NCI-H345 (cell line): ENCODE data around the gene CDKAL1.
"Not testable (repeated sequence)": the region's sequence is repeated elsewhere in the genome, so short reads cannot be mapped to it uniquely, and the experiment has no call there.

Experiments
- DNase-seq: peaks from one replicate; lab custom pipeline; 2025; lab: John Stamatoyannopoulos, UW

The CDKAL1 gene

DNA sequence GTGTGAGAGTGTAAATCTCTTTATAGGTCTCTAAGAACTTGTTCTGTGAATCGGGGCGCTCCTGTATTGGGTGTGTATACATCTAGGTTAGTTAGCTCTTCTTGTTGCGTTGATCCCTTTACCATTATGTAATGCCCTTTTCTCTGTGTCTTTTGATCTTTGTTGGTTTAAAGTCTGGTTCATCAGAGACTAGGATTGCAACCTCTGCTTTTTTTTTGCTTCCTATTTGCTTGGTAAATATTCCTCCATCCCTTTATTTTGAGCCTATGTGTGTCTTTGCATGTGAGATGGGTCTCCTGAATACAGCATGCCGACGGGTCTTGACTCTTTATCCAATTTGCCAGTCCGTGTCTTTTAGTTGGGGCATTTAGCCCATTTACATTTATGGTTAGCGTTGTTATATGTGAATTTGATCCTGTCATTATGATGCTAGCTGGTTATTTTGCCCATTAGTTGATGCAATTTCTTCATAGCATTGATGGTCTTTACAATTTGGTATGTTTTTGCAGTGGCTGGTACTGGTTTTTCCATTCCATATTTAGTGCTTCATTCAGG lies 60.1 kb downstream of the CDKAL1 start:
- not testable (repeated sequence) for DNase-seq

GRCh38 chr6:20599302-20600051 lies 65.2 kb downstream of the CDKAL1 start:
- no peak for DNase-seq

- DNase-seq: no peak
Measured at GRCh38 chr6:20600831-20601230, 66.6 kb downstream of the CDKAL1 start.

DNA sequence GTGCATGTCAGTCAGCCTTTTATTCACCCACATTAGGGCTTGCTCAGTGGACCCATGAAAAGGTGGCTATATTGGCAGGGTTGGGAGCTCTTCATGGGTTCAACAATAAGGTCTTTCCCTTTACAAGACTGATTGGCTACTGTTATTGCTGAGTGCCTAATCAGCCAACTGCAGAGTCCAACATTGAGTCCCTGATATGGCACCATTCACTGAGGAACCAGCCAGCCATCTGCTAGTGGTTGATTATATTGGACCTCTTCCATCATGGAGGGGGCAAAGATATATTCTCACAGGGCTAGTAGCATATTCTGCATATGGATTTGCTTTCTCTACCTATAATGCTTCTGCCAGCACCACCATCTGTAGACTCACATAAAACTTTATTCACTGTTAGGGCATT lies 69.9 kb downstream of the CDKAL1 start:
- DNase-seq: no peak

- no peak for DNase-seq
Measured at GRCh38 chr6:20605061-20605460, 70.8 kb downstream of the CDKAL1 start.

- DNase-seq: no peak
Measured at GRCh38 chr6:20605581-20605980, 71.3 kb downstream of the CDKAL1 start.

GRCh38 chr6:20606831-20607230 lies 72.6 kb downstream of the CDKAL1 start:
- DNase-seq: no peak

GRCh38 chr6:20608356-20608755 lies 74.1 kb downstream of the CDKAL1 start:
- no peak for DNase-seq

- no peak for DNase-seq
Measured at GRCh38 chr6:20608905-20609304, 74.6 kb downstream of the CDKAL1 start.

- DNase-seq: not testable (repeated sequence)
Measured at GRCh38 chr6:20609924-20610323, 75.7 kb downstream of the CDKAL1 start.

DNA sequence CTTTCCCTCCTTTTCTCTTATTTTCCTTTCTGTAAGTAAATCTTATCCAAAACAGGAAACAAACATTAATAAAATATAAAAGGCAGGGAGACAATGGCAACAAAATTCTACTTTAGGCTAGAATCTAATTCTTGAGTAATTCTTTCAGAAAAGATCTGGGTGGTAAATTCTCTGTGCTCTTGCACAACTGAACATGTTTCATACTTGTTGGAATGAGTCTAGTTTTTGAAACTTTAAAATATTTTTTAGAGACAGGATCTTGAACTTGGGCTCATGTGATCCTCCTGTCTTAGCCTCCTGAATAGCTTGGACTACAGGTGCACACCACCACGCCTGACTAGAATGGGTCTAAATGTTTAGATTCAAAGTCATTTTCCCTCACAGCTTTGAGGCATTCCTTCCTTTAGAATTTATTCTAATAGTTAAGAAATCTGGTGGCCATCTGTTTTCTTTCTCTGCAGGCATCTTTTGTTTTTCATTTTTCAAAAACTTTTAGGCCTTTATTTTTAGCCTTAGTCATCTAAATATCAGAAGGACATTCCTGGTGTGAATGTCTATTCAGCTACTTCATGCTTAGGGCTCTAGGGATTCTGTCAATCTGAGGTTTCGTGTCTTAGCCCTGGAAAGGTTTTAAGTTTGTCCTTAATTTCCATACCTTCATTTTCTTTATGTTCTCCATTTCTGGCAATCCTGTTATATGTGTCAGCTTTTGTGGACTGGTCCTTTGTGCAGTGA lies 76.5 kb downstream of the CDKAL1 start:
- no peak for DNase-seq

DNA sequence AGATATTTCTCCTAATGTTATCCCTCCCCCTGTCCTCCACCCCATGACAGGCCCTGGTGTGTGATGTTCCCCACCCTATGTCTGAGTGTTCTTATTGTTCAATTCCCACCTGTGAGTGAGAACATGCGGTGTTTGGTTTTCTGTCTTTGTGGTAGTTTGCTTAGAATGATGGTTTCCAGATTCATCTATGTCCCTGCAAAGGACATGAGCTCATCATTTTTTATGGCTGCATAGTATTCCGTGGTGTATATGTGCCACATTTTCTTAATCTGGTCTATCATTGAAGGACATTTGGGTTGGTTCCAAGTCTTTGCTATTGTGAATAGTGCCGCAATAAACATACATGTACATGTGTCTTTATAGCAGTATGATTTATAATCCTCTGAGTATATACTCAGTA lies 83.3 kb downstream of the CDKAL1 start:
- not testable (repeated sequence) for DNase-seq

GRCh38 chr6:20620043-20620442 lies 85.8 kb downstream of the CDKAL1 start:
- DNase-seq: no peak

GRCh38 chr6:20623761-20624160 lies 89.5 kb downstream of the CDKAL1 start:
- DNase-seq: no peak

- no peak for DNase-seq
Measured at GRCh38 chr6:20626165-20626564, 91.9 kb downstream of the CDKAL1 start.

GRCh38 chr6:20629509-20629908 lies 95.3 kb downstream of the CDKAL1 start:
- DNase-seq: no peak

DNA sequence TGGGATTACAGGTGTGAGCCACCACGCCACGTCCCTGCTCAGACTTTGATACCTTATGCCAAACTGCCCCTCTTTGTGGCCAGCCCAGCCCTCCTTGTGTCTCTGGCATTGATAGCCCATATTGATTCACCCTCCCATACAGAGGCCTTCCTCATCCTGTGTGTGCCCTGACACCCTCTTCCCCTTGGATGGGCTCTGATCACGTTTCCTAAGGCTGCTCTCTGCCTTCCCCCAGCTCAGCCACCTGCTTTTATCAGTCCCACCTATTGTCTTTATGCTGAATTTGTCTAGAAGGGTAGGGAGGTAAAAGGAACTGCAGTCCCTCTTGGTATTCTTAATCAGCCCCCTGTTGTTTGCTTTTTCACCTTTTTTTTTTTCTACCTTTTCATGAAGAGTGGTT lies 95.9 kb downstream of the CDKAL1 start:
- DNase-seq: no peak

DNA sequence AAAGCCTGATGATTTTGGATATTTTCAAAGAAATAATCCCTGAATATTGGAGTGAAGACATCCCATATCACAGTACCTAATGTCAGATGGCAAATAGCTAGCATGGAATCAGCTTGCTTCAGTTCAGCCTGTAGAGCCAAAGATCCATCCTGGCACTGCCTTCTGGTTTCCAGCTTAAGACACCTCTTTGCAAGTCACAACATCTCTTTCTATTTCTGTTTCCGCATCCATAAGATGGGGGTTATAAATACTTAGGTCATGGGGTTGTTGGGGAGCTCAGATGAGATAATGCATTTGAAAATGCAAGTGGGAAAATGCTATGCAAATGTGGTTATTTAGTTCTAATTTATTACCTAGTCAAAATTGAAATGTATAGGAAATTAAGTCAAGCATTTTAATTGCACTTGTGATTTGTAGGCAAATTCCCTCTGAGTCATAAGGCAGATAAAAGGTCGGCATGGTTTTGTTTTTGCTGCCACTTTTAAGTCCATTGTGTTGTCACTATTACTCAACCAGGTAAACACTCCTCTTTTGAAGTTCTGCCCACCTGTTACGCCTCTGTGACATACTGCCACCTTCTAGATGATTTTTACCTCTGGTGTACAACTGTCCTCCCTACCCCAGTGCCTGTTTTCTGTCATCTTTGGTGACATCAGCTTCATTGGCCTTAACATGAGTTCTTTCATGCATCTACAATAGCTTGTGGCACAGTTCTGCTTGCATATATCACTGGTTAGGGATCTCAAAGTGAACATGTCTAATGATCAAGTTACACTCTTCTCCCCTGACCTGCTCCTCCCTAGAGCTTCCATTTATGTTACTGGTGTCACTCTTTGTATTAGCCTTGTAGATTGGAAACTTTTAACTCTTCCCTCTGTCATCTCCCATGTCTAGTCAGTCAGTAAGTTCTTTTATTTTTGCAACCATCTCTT lies 96.6 kb downstream of the CDKAL1 start:
- peak; percentile 91 for DNase-seq

- DNase-seq: peak; percentile 15
Measured at GRCh38 chr6:20631549-20631924, 97.3 kb downstream of the CDKAL1 start.

DNA sequence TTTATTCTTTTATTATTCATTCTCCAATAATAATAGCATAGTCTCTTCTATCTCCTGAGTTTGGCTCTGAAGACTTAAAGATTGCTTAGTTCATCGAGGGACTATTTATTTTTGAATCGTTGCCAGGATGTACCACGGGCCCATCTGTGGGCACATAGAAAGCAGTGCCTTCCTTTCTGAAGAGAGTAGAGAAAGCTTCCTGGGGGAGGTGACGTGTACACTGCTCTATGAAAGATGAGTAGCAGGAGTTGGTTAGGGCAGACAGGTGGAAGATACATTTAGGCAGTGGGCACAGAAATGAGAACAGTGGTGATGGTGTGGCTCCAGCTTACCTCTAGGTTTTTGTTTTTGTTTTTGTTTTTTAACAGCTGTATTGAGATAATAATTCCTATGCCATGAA lies 98.4 kb downstream of the CDKAL1 start:
- DNase-seq: no peak

DNA sequence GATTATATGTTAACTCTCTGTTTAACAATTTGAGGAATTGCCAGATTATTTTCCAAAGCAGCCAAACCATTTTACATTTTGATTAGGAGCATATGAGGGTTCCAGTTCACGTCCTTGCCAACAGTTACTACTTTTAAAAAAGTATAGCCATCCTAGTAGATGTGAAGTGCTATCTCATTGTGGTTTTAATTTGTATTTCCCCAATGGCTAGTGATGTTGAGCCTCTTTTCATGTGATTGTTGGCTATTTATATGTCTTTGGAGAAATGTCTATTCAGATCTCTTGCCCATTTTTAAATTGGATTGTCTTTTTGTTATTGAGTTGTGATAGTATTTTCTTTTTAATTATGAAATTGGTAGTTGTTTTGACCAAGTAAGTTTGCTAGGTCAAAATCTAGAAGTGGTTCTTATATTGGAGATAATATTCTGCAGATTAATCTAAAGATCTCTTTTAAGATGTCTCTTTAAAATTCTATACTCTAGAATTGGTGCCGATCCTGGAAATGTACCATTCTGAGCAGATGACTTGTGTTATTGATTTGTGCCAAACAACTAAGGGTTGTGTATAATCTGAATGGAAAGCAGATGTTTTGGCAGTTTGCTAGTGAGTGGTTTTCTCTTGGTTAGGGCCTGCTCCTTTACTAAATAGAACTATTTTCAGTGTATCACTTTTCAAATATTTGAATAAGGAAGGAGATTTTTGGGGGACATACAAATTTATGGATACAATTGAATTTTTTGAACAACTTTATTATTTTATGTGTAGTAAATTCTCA lies 99.5 kb downstream of the CDKAL1 start:
- DNase-seq: no peak
